Neural cell (in vitro differentiated cells): ENCODE results near the gene HS3ST2. TPM values are rescaled to one million over a fixed set of nuclear protein-coding genes. Genes with fewer than 3 reads are reported as not detected.

Experiments
- H2AFZ ChIP-seq: fragments of 200-600, 300-800 bp; sonication (generic), shearing (Covaris generic); 2 replicates; pipeline ENCODE4 v1.6.0; 2014; ENCODE audit warnings: low read depth, mild to moderate bottlenecking, antibody characterized with exemption, low read length, moderate library complexity
- H3F3A ChIP-seq: fragments of 200-600 bp; shearing (Covaris generic); 2 replicates; pipeline ENCODE4 v1.6.1; 2016; ENCODE audit warnings: mild to moderate bottlenecking, moderate library complexity, mixed read lengths, antibody characterized with exemption, low read length; ENCODE audit not compliant: insufficient read depth, poor library complexity, severe bottlenecking
- H3K27ac ChIP-seq: fragments of 200-600, 300-800 bp; sonication (generic), shearing (Covaris generic); 2 replicates; pipeline ENCODE4 v1.5.1; 2014; ENCODE audit warnings: mild to moderate bottlenecking, low read length, moderate library complexity
- H3K27me3 ChIP-seq: fragments of 300-800, 200-600 bp; sonication (generic), shearing (Covaris generic); 2 replicates; pipeline ENCODE4 v1.6.0; 2014; ENCODE audit warnings: mild to moderate bottlenecking, low read depth, low read length, moderate library complexity; ENCODE audit not compliant: insufficient read depth
- H3K36me3 ChIP-seq: fragments of 300-800, 200-600 bp; sonication (generic), shearing (Covaris generic); 2 replicates; pipeline ENCODE4 v1.5.1; 2014; ENCODE audit warnings: mild to moderate bottlenecking, antibody characterized with exemption, low read length, moderate library complexity; ENCODE audit not compliant: insufficient read depth
- H3K4me2 ChIP-seq: fragments of 300-800, 200-600 bp; sonication (generic), shearing (Covaris generic); 2 replicates; pipeline ENCODE4 v1.6.0; 2014; ENCODE audit warnings: mild to moderate bottlenecking, low read length
- H3K4me3 ChIP-seq: fragments of 300-800, 200-600 bp; sonication (generic), shearing (Covaris generic); 2 replicates; pipeline ENCODE4 v1.5.1; 2014; ENCODE audit warnings: mild to moderate bottlenecking, low read length, moderate library complexity
- H3K79me2 ChIP-seq: fragments of 200-600 bp; shearing (Covaris generic); replicated peaks from 2 replicates; pipeline ENCODE4 v1.6.0; 2014; ENCODE audit warnings: mild to moderate bottlenecking, low read length, moderate library complexity; ENCODE audit not compliant: insufficient read depth
- H3K9ac ChIP-seq: fragments of 300-800, 200-600 bp; sonication (generic), shearing (Covaris generic); 2 replicates; pipeline ENCODE4 v1.6.1; 2016; ENCODE audit warnings: mild to moderate bottlenecking, low read length, mixed read lengths
- H3K9me2 ChIP-seq: fragments of 200-600 bp; shearing (Covaris generic); 2 replicates; pipeline ENCODE4 v1.6.1; 2016; ENCODE audit warnings: mild to moderate bottlenecking, low read length, mixed read lengths; ENCODE audit not compliant: insufficient read depth
- H3K9me3 ChIP-seq: fragments of 200-600, 300-800 bp; sonication (generic), shearing (Covaris generic); 2 replicates; pipeline ENCODE4 v1.6.1; 2016; ENCODE audit warnings: mild to moderate bottlenecking, mixed run types, low read length, moderate library complexity, mixed read lengths
- H4K20me1 ChIP-seq: fragments of 200-600 bp; shearing (Covaris generic); 2 replicates; pipeline ENCODE4 v1.6.1; 2016; ENCODE audit warnings: mild to moderate bottlenecking, mixed run types; ENCODE audit not compliant: insufficient read depth
- EP300 ChIP-seq: fragments of 450-650 bp; conservative IDR thresholded peaks from 2 replicates; pipeline ENCODE4 v1.6.1; 2014; ENCODE audit warnings: antibody characterized with exemption, mild to moderate bottlenecking, moderate library complexity; ENCODE audit not compliant: poor library complexity, severe bottlenecking
- EZH2 ChIP-seq: fragments of 200-600, 300-800 bp; shearing (Covaris generic), sonication (generic); IDR thresholded peaks from 2 replicates; pipeline ENCODE4 v1.6.1; 2014; ENCODE audit warnings: antibody characterized with exemption, low read length, borderline replicate concordance, mild to moderate bottlenecking; ENCODE audit not compliant: insufficient read depth, poor library complexity, severe bottlenecking
- MXI1 ChIP-seq: fragments of 450-650 bp; conservative IDR thresholded peaks from 2 replicates; pipeline ENCODE4 v1.6.1; 2014; ENCODE audit warnings: antibody characterized with exemption, mild to moderate bottlenecking; ENCODE audit not compliant: poor library complexity, severe bottlenecking
- POLR2AphosphoS5 ChIP-seq: IDR thresholded peaks from 2 replicates; pipeline ENCODE4 v1.6.1; 2012
- RAD21 ChIP-seq: fragments of 450-650 bp; conservative IDR thresholded peaks from 2 replicates; pipeline ENCODE4 v1.6.1; 2014; ENCODE audit warnings: antibody characterized with exemption, mild to moderate bottlenecking, moderate library complexity
- SMC3 ChIP-seq: fragments of 450-650 bp; conservative IDR thresholded peaks from 2 replicates; pipeline ENCODE4 v1.6.1; 2014; ENCODE audit warnings: antibody characterized with exemption, mild to moderate bottlenecking, moderate library complexity; ENCODE audit not compliant: poor library complexity
- polyA plus RNA-seq: library from polyadenylated mRNA; depleted of rRNA; stranded (reverse); fragments of >200 nt; gene quantifications from 2 replicates; pipeline ENCODE4 v1.2.3, GENCODE V29; 2014
- TF ChIP-seq, protein P1 (sequence below): IDR thresholded peaks from 2 replicates; pipeline ENCODE4 v1.6.1; 2012; ENCODE audit warnings: borderline replicate concordance
- TF ChIP-seq, protein P2 (sequence below): fragments of 450-650 bp; IDR thresholded peaks from 2 replicates; pipeline ENCODE4 v1.5.1; 2014; ENCODE audit warnings: antibody characterized with exemption, mild to moderate bottlenecking, moderate library complexity; ENCODE audit not compliant: poor library complexity, severe bottlenecking

The HS3ST2 gene
- polyA plus RNA-seq, 1 donor from 2014 or later, result 3.0 TPM

DNA sequence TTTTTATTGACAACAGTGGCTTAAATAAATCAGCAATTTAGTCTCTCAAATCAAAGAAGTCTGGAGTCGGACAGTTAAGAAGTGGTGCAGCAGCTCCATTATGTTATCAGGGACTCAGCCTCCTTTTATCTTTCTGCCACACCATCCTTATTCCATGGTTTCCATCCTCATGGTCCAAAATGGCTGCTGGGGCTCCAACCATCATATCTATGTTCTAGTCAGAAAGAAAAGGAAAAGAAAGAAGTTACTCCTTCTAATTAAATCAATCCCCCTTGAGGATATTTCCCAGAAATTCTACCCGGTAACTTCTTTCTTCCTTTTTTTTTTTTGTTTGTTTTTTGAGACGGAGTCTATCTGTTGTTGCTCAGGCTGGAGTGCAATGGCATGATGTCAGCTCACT, 109.5 kb downstream of the HS3ST2 start:
- Histone ChIP-seq H3K27ac (no peak overlapping the region), H4K20me1 (no peaks in the 10 kb centered on the region), H3K9me3 (no peaks in the 10 kb centered on the region), H3K36me3 (no peaks in the 10 kb centered on the region), H3K9ac (no peak overlapping the region), H3K4me2 (no peak overlapping the region), H2AFZ (no peak overlapping the region), H3K27me3 (no peaks in the 10 kb centered on the region), H3K9me2 (no peaks in the 10 kb centered on the region), H3K79me2 (no peaks in the 10 kb centered on the region), H3K4me3 (no peak overlapping the region), H3F3A (no peaks in the 10 kb centered on the region)
- TF ChIP-seq, protein P1, sequence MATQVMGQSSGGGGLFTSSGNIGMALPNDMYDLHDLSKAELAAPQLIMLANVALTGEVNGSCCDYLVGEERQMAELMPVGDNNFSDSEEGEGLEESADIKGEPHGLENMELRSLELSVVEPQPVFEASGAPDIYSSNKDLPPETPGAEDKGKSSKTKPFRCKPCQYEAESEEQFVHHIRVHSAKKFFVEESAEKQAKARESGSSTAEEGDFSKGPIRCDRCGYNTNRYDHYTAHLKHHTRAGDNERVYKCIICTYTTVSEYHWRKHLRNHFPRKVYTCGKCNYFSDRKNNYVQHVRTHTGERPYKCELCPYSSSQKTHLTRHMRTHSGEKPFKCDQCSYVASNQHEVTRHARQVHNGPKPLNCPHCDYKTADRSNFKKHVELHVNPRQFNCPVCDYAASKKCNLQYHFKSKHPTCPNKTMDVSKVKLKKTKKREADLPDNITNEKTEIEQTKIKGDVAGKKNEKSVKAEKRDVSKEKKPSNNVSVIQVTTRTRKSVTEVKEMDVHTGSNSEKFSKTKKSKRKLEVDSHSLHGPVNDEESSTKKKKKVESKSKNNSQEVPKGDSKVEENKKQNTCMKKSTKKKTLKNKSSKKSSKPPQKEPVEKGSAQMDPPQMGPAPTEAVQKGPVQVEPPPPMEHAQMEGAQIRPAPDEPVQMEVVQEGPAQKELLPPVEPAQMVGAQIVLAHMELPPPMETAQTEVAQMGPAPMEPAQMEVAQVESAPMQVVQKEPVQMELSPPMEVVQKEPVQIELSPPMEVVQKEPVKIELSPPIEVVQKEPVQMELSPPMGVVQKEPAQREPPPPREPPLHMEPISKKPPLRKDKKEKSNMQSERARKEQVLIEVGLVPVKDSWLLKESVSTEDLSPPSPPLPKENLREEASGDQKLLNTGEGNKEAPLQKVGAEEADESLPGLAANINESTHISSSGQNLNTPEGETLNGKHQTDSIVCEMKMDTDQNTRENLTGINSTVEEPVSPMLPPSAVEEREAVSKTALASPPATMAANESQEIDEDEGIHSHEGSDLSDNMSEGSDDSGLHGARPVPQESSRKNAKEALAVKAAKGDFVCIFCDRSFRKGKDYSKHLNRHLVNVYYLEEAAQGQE, result no peak
- no peak for TF ChIP-seq POLR2AphosphoS5
- TF ChIP-seq MXI1, result no peak
- no peak for TF ChIP-seq EP300
- no peak for TF ChIP-seq EZH2
- TF ChIP-seq RAD21, result no peak
- TF ChIP-seq SMC3, result no peak
- TF ChIP-seq, protein P2, sequence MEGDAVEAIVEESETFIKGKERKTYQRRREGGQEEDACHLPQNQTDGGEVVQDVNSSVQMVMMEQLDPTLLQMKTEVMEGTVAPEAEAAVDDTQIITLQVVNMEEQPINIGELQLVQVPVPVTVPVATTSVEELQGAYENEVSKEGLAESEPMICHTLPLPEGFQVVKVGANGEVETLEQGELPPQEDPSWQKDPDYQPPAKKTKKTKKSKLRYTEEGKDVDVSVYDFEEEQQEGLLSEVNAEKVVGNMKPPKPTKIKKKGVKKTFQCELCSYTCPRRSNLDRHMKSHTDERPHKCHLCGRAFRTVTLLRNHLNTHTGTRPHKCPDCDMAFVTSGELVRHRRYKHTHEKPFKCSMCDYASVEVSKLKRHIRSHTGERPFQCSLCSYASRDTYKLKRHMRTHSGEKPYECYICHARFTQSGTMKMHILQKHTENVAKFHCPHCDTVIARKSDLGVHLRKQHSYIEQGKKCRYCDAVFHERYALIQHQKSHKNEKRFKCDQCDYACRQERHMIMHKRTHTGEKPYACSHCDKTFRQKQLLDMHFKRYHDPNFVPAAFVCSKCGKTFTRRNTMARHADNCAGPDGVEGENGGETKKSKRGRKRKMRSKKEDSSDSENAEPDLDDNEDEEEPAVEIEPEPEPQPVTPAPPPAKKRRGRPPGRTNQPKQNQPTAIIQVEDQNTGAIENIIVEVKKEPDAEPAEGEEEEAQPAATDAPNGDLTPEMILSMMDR, result no peak

GRCh38 chr16:22924492-22924891, 110.5 kb downstream of the HS3ST2 start:
- Histone ChIP-seq H3F3A (no peaks in the 10 kb centered on the region), H3K36me3 (no peaks in the 10 kb centered on the region), H4K20me1 (no peaks in the 10 kb centered on the region), H2AFZ (no peak overlapping the region), H3K9me2 (no peaks in the 10 kb centered on the region), H3K27ac (peak overlapping the region; percentile 58), H3K9me3 (no peaks in the 10 kb centered on the region), H3K79me2 (no peaks in the 10 kb centered on the region), H3K4me3 (peak overlapping the region; percentile 21), H3K27me3 (no peaks in the 10 kb centered on the region), H3K4me2 (no peak overlapping the region), H3K9ac (no peak overlapping the region)
- TF ChIP-seq MXI1 (no peak), RAD21 (no peak), EP300 (peak; percentile 26), POLR2AphosphoS5 (peak; percentile 26)
- TF ChIP-seq, protein P2, result no peak
